ENCODE data around the gene KHK.

The KHK gene

GRCh38 chr2:27054721-27055120 is 31.9 kb upstream of the KHK start:
- no peak for DNase-seq (ENCODE audit: low spot score)
- Histone ChIP-seq H2AFZ (ENCODE audit: low read length) (no peak overlapping the region), H2AK5ac (ENCODE audit: low read depth, low read length) (no peak overlapping the region), H3K4ac (ENCODE audit: low read length) (no peak overlapping the region), H3K27ac (replicated peaks; ENCODE audit: low read length) (no peak overlapping the region), H3K18ac (ENCODE audit: low read length) (no peak overlapping the region), H3K9ac (ENCODE audit: low read depth, low read length, poor library complexity) (no peak overlapping the region), H2BK15ac (ENCODE audit: low read length) (no peak overlapping the region), H3K79me1 (ENCODE audit: low read depth, low read length) (peaks cover 6% of the 10 kb centered on the region), H4K8ac (ENCODE audit: low read depth, low read length) (no peak overlapping the region), H3K27me3 (ENCODE audit: control insufficient read depth in 3 of 3, insufficient read depth in 3 of 3, low read depth in 1 of 3, low read length in 3 of 3) (no peaks in the 10 kb centered on the region), H3K23ac (ENCODE audit: low read depth, low read length, poor library complexity) (no peak overlapping the region), H4K91ac (ENCODE audit: low read depth, low read length, poor library complexity) (no peak overlapping the region), H3K14ac (ENCODE audit: low read length) (no peak overlapping the region), H2BK120ac (ENCODE audit: low read depth, low read length) (no peak overlapping the region), H2BK12ac (ENCODE audit: low read length) (no peak overlapping the region), H3K36me3 (replicated peaks in 1 of 2; ENCODE audit: control insufficient read depth in 2 of 2, insufficient read depth in 2 of 2, low read length in 2 of 2) (peaks cover 49 to 69% of the 10 kb centered on the region in 2 donors), H3K4me3 (ENCODE audit: low read length in 2 of 2) (no peak overlapping the region), H3K4me1 (ENCODE audit: control insufficient read depth in 2 of 2, insufficient read depth in 1 of 2, low read depth in 1 of 2, low read length in 2 of 2) (peaks cover 3 to 4% of the 10 kb centered on the region in 2 donors), H2BK5ac (ENCODE audit: low read length) (no peak overlapping the region), H3K4me2 (ENCODE audit: insufficient read depth, low read length, poor library complexity, severe bottlenecking) (no peak overlapping the region), H3K9me3 (replicated peaks in 1 of 2; ENCODE audit: control insufficient read depth in 2 of 2, insufficient read depth in 1 of 2, low read depth in 1 of 2, low read length in 2 of 2) (no peaks in the 10 kb centered on the region)
- WGBS, 2 donors (ENCODE audit: extremely low coverage in 2 of 2, insufficient read length in 2 of 2, insufficient replicate concordance in 1 of 2) = no CpG with 5 or more reads among the region's 11 CpGs

- no peak overlapping the region for H4K91ac ChIP-seq (ENCODE audit: low read depth, low read length, poor library complexity)
- H3K4me1 ChIP-seq (ENCODE audit: control insufficient read depth in 2 of 2, insufficient read depth in 1 of 2, low read depth in 1 of 2, low read length in 2 of 2) = peaks cover 2 to 3% of the 10 kb centered on the region in 2 donors
- no peak overlapping the region for H3K23ac ChIP-seq (ENCODE audit: low read depth, low read length, poor library complexity)
- H3K27ac ChIP-seq (replicated peaks; ENCODE audit: low read length) = no peak overlapping the region
- H3K9me3 ChIP-seq (replicated peaks in 1 of 2; ENCODE audit: control insufficient read depth in 2 of 2, insufficient read depth in 1 of 2, low read depth in 1 of 2, low read length in 2 of 2) = no peaks in the 10 kb centered on the region
- no peak overlapping the region for H3K14ac ChIP-seq (ENCODE audit: low read length)
- no peak overlapping the region for H3K18ac ChIP-seq (ENCODE audit: low read length)
- H4K8ac ChIP-seq (ENCODE audit: low read depth, low read length) = no peak overlapping the region
- no peak overlapping the region for H3K4ac ChIP-seq (ENCODE audit: low read length)
- no peak overlapping the region for H2BK15ac ChIP-seq (ENCODE audit: low read length)
- H3K4me2 ChIP-seq (ENCODE audit: insufficient read depth, low read length, poor library complexity, severe bottlenecking) = no peak overlapping the region
- H3K36me3 ChIP-seq (replicated peaks in 1 of 2; ENCODE audit: control insufficient read depth in 2 of 2, insufficient read depth in 2 of 2, low read length in 2 of 2) = peaks cover 51 to 86% of the 10 kb centered on the region in 2 donors
- H3K27me3 ChIP-seq (ENCODE audit: control insufficient read depth in 3 of 3, insufficient read depth in 3 of 3, low read depth in 1 of 3, low read length in 3 of 3) = no peaks in the 10 kb centered on the region
- H2BK12ac ChIP-seq (ENCODE audit: low read length) = no peak overlapping the region
- H2BK120ac ChIP-seq (ENCODE audit: low read depth, low read length) = no peak overlapping the region
- no CpG with 5 or more reads among the region's 6 CpGs for WGBS, 2 donors (ENCODE audit: extremely low coverage in 2 of 2, insufficient read length in 2 of 2, insufficient replicate concordance in 1 of 2)
- no peak for DNase-seq (ENCODE audit: low spot score)
- H3K79me1 ChIP-seq (ENCODE audit: low read depth, low read length) = peaks cover 2% of the 10 kb centered on the region
- no peak overlapping the region for H3K9ac ChIP-seq (ENCODE audit: low read depth, low read length, poor library complexity)
- no peak overlapping the region for H2BK5ac ChIP-seq (ENCODE audit: low read length)
- no peak overlapping the region for H2AFZ ChIP-seq (ENCODE audit: low read length)
- no peak overlapping the region for H2AK5ac ChIP-seq (ENCODE audit: low read depth, low read length)
- no peak overlapping the region for H3K4me3 ChIP-seq (ENCODE audit: low read length in 2 of 2)
These were observed 29.4 kb upstream of the KHK start for GRCh38 chr2:27057184-27057583.

GRCh38 chr2:27058210-27058609 is 28.4 kb upstream of the KHK start:
- Histone ChIP-seq H3K4me1 (ENCODE audit: control insufficient read depth in 2 of 2, insufficient read depth in 1 of 2, low read depth in 1 of 2, low read length in 2 of 2) (no peaks in the 10 kb centered on the region), H3K27ac (replicated peaks; ENCODE audit: low read length) (no peak overlapping the region), H3K4ac (ENCODE audit: low read length) (no peak overlapping the region), H3K27me3 (ENCODE audit: control insufficient read depth in 3 of 3, insufficient read depth in 3 of 3, low read depth in 1 of 3, low read length in 3 of 3) (no peaks in the 10 kb centered on the region), H3K36me3 (replicated peaks in 1 of 2; ENCODE audit: control insufficient read depth in 2 of 2, insufficient read depth in 2 of 2, low read length in 2 of 2) (peaks cover 53 to 91% of the 10 kb centered on the region in 2 donors), H3K18ac (ENCODE audit: low read length) (no peak overlapping the region), H4K91ac (ENCODE audit: low read depth, low read length, poor library complexity) (no peak overlapping the region), H3K9me3 (replicated peaks in 1 of 2; ENCODE audit: control insufficient read depth in 2 of 2, insufficient read depth in 1 of 2, low read depth in 1 of 2, low read length in 2 of 2) (peaks cover 0 to 2% of the 10 kb centered on the region in 2 donors), H2BK12ac (ENCODE audit: low read length) (no peak overlapping the region), H2BK15ac (ENCODE audit: low read length) (no peak overlapping the region), H2BK120ac (ENCODE audit: low read depth, low read length) (no peak overlapping the region), H2BK5ac (ENCODE audit: low read length) (no peak overlapping the region), H3K4me3 (ENCODE audit: low read length in 2 of 2) (no peak overlapping the region), H2AFZ (ENCODE audit: low read length) (no peak overlapping the region), H3K9ac (ENCODE audit: low read depth, low read length, poor library complexity) (peak overlapping the region; percentile 64), H2AK5ac (ENCODE audit: low read depth, low read length) (no peak overlapping the region), H3K4me2 (ENCODE audit: insufficient read depth, low read length, poor library complexity, severe bottlenecking) (no peak overlapping the region), H3K14ac (ENCODE audit: low read length) (no peak overlapping the region), H3K23ac (ENCODE audit: low read depth, low read length, poor library complexity) (peak overlapping the region; percentile 50), H3K79me1 (ENCODE audit: low read depth, low read length) (peaks cover 2% of the 10 kb centered on the region), H4K8ac (ENCODE audit: low read depth, low read length) (peak overlapping the region; percentile 70)
- no peak for DNase-seq (ENCODE audit: low spot score)
- no CpG with 5 or more reads among the region's 10 CpGs for WGBS, 2 donors (ENCODE audit: extremely low coverage in 2 of 2, insufficient read length in 2 of 2, insufficient replicate concordance in 1 of 2)

- no peak overlapping the region for H2BK5ac ChIP-seq (ENCODE audit: low read length)
- H3K9ac ChIP-seq (ENCODE audit: low read depth, low read length, poor library complexity) = no peak overlapping the region
- WGBS, 2 donors (ENCODE audit: extremely low coverage in 2 of 2, insufficient read length in 2 of 2, insufficient replicate concordance in 1 of 2) = no CpG with 5 or more reads among the region's 15 CpGs
- no peak overlapping the region for H2BK120ac ChIP-seq (ENCODE audit: low read depth, low read length)
- no peaks in the 10 kb centered on the region for H3K27me3 ChIP-seq (ENCODE audit: control insufficient read depth in 3 of 3, insufficient read depth in 3 of 3, low read depth in 1 of 3, low read length in 3 of 3)
- H2AK5ac ChIP-seq (ENCODE audit: low read depth, low read length) = no peak overlapping the region
- no peak overlapping the region for H3K4me3 ChIP-seq (ENCODE audit: low read length in 2 of 2)
- no peak for DNase-seq (ENCODE audit: low spot score)
- H3K79me1 ChIP-seq (ENCODE audit: low read depth, low read length) = no peaks in the 10 kb centered on the region
- no peak overlapping the region for H2BK12ac ChIP-seq (ENCODE audit: low read length)
- H3K36me3 ChIP-seq (replicated peaks in 1 of 2; ENCODE audit: control insufficient read depth in 2 of 2, insufficient read depth in 2 of 2, low read length in 2 of 2) = peaks cover 46 to 89% of the 10 kb centered on the region in 2 donors
- H3K4me2 ChIP-seq (ENCODE audit: insufficient read depth, low read length, poor library complexity, severe bottlenecking) = no peak overlapping the region
- H3K18ac ChIP-seq (ENCODE audit: low read length) = no peak overlapping the region
- H3K4me1 ChIP-seq (ENCODE audit: control insufficient read depth in 2 of 2, insufficient read depth in 1 of 2, low read depth in 1 of 2, low read length in 2 of 2) = no peaks in the 10 kb centered on the region
- peaks cover 0 to 2% of the 10 kb centered on the region in 2 donors for H3K9me3 ChIP-seq (replicated peaks in 1 of 2; ENCODE audit: control insufficient read depth in 2 of 2, insufficient read depth in 1 of 2, low read depth in 1 of 2, low read length in 2 of 2)
- no peak overlapping the region for H4K91ac ChIP-seq (ENCODE audit: low read depth, low read length, poor library complexity)
- H2AFZ ChIP-seq (ENCODE audit: low read length) = no peak overlapping the region
- no peak overlapping the region for H3K23ac ChIP-seq (ENCODE audit: low read depth, low read length, poor library complexity)
- H3K14ac ChIP-seq (ENCODE audit: low read length) = no peak overlapping the region
- H3K27ac ChIP-seq (replicated peaks; ENCODE audit: low read length) = no peak overlapping the region
- no peak overlapping the region for H4K8ac ChIP-seq (ENCODE audit: low read depth, low read length)
- H2BK15ac ChIP-seq (ENCODE audit: low read length) = no peak overlapping the region
- H3K4ac ChIP-seq (ENCODE audit: low read length) = no peak overlapping the region
These were observed 27.3 kb upstream of the KHK start for GRCh38 chr2:27059141-27059820.

Measured in neuronal stem cell (in vitro differentiated cells).